CD14-positive monocyte (primary cell): ENCODE data around the gene GRM8. TPM values are rescaled to one million over a fixed set of nuclear protein-coding genes. Genes with fewer than 3 reads are reported as not detected.

Source experiments
- DNase-seq, 3 donors: peaks; one replicate each; pipeline ENCODE4 v3.0.0-alpha.2; 2011 to 2022
- H2AFZ ChIP-seq: 2 replicates; pipeline ENCODE4 v1.6.0; 2012; ENCODE audit warnings: mild to moderate bottlenecking, low read depth, low read length, inconsistent platforms; ENCODE audit not compliant: insufficient read depth, poor library complexity, severe bottlenecking
- H3K27ac ChIP-seq, 2 donors: 1 replicate in 1 of 2; 2 replicates in 1 of 2; pipeline ENCODE4 v1.5.1; 2012 to 2013; ENCODE audit warnings: low read length in 2 of 2, control low read depth in 1 of 2, inconsistent platforms in 1 of 2, low read depth in 1 of 2, mild to moderate bottlenecking in 1 of 2
- H3K27me3 ChIP-seq, 2 donors: one replicate each; pipeline versions ENCODE4 v1.6.0 to v1.6.1; 2011 to 2013; ENCODE audit warnings: low read length in 2 of 2; ENCODE audit not compliant: control insufficient read depth in 2 of 2, insufficient read depth in 2 of 2
- H3K36me3 ChIP-seq, 2 donors: replicated peaks in 1 of 2; 1 replicate in 1 of 2; 2 replicates in 1 of 2; pipeline versions ENCODE4 v1.5.1 to v1.6.1; 2012 to 2013; ENCODE audit warnings: low read length in 2 of 2, control low read depth in 1 of 2, inconsistent platforms in 1 of 2, mild to moderate bottlenecking in 1 of 2; ENCODE audit not compliant: insufficient read depth in 2 of 2, control insufficient read depth in 1 of 2
- H3K4me1 ChIP-seq, 2 donors: 1 replicate in 1 of 2; 2 replicates in 1 of 2; pipeline versions ENCODE4 v1.5.1 to v1.6.1; 2012 to 2013; ENCODE audit warnings: low read length in 2 of 2, control low read depth in 1 of 2, inconsistent platforms in 1 of 2, mild to moderate bottlenecking in 1 of 2, moderate library complexity in 1 of 2; ENCODE audit not compliant: insufficient read depth in 2 of 2, control insufficient read depth in 1 of 2
- H3K4me2 ChIP-seq: replicated peaks from 2 replicates; pipeline ENCODE3; 2012; ENCODE audit warnings: low read length, moderate library complexity, mild to moderate bottlenecking; ENCODE audit not compliant: poor library complexity, severe bottlenecking; ENCODE audit errors: extremely low read depth
- H3K4me3 ChIP-seq, 3 experiments: fragments of 200-600 bp in 1 of 3; sonication (generic) in 1 of 3; replicated peaks in 1 of 3; 1 replicate in 2 of 3; 2 replicates in 1 of 3; pipeline ENCODE4 v1.5.1; 2011 to 2013; ENCODE audit warnings: low read length in 3 of 3, mild to moderate bottlenecking in 3 of 3, control low read depth in 2 of 3, low read depth in 2 of 3, inconsistent platforms in 1 of 3, moderate library complexity in 1 of 3
- H3K79me2 ChIP-seq: 2 replicates; pipeline ENCODE4 v1.6.0; 2012; ENCODE audit warnings: mild to moderate bottlenecking, control low read depth, inconsistent platforms, low read length, moderate library complexity; ENCODE audit not compliant: insufficient read depth
- H3K9ac ChIP-seq: 2 replicates; pipeline ENCODE4 v1.6.0; 2017; ENCODE audit warnings: low read length, mild to moderate bottlenecking; ENCODE audit not compliant: insufficient read depth, poor library complexity, severe bottlenecking
- H3K9me3 ChIP-seq, 2 donors: replicated peaks in 1 of 2; 1 replicate in 1 of 2; 2 replicates in 1 of 2; pipeline versions ENCODE4 v1.5.1 to v1.6.1; 2012 to 2013; ENCODE audit warnings: low read length in 2 of 2, control low read depth in 1 of 2; ENCODE audit not compliant: control insufficient read depth in 1 of 2, insufficient read depth in 1 of 2
- H4K20me1 ChIP-seq: 2 replicates; pipeline ENCODE4 v1.6.0; 2012; ENCODE audit warnings: mild to moderate bottlenecking, low read length, control low read depth, moderate library complexity; ENCODE audit not compliant: insufficient read depth
- H3K27ac Mint-ChIP-seq, 7 donors: one replicate each; pipeline ENCODE4 v1.8.0; 2020; ENCODE audit warnings: mild to moderate bottlenecking in 7 of 7, mixed read lengths in 7 of 7, moderate library complexity in 6 of 7, inconsistent platforms in 2 of 7
- H3K27me3 Mint-ChIP-seq, 3 donors: one replicate each; pipeline ENCODE4 v1.8.0; 2021 to 2022; ENCODE audit warnings: low read depth in 3 of 3, mild to moderate bottlenecking in 3 of 3, mixed read lengths in 3 of 3, moderate library complexity in 3 of 3, inconsistent platforms in 1 of 3
- H3K36me3 Mint-ChIP-seq, 2 donors: one replicate each; pipeline ENCODE4 v1.8.0; 2020; ENCODE audit warnings: mixed read lengths in 2 of 2, inconsistent platforms in 1 of 2, mild to moderate bottlenecking in 1 of 2
- H3K4me1 Mint-ChIP-seq: one replicate; pipeline ENCODE4 v1.8.0; 2020; ENCODE audit warnings: mild to moderate bottlenecking, mixed read lengths
- H3K4me3 Mint-ChIP-seq, 2 donors: one replicate each; pipeline ENCODE4 v1.8.0; 2020; ENCODE audit warnings: mild to moderate bottlenecking in 2 of 2, mixed read lengths in 2 of 2, moderate library complexity in 1 of 2
- H3K9me3 Mint-ChIP-seq, 7 donors: one replicate each; pipeline ENCODE4 v1.8.0; 2020 to 2022; ENCODE audit warnings: mixed read lengths in 7 of 7, mild to moderate bottlenecking in 6 of 7, moderate library complexity in 6 of 7, inconsistent platforms in 2 of 7
- CTCF ChIP-seq: fragments of 200-600 bp; IDR thresholded peaks from one replicate; pipeline ENCODE4 v1.8.0; 2022; ENCODE audit warnings: antibody characterized with exemption, mild to moderate bottlenecking
- WGBS: methylation state at CpG from one replicate; pipeline ENCODE4 v1.1.5; 2013; ENCODE audit warnings: missing lambda C conversion rate; ENCODE audit not compliant: insufficient coverage; 5-methylcytosine and 5-hydroxymethylcytosine counted together
- intact Hi-C, 2 donors: fragments of 100-400 bp; cut with micrococcal nuclease; formaldehyde crosslinking; loops; one replicate each; pipeline versions ENCODE4 v1.15.0 to v1.15.1; 2023
- polyA plus RNA-seq, 3 donors: library from polyadenylated mRNA; depleted of rRNA in 1 of 3; unstranded in 2 of 3; stranded (reverse) in 1 of 3; fragments of 300-500 nt in 2 of 3; fragments of >200 nt in 1 of 3; fragmentation: Illumina TruSeq in 2 of 3; gene quantifications; 1 replicate in 2 of 3; 2 replicates in 1 of 3; pipeline ENCODE4 v1.2.3, GENCODE V29; 2012 to 2021

The GRM8 gene
- polyA plus RNA-seq, 3 donors, result not detected

- H3K4me1 Mint-ChIP-seq, result peaks cover 30% of the 10 kb centered on the region
- no peak overlapping the region for H3K4me3 ChIP-seq
- WGBS, result no CpG with 5 or more reads among the region's 2 CpGs
- intact Hi-C loops, result no loop called here
- no peaks in the 10 kb centered on the region for H3K9me3 ChIP-seq
- DNase-seq, result peak in 2 of 3 donors; percentile 5 to 29
- H3K27me3 Mint-ChIP-seq, result no peaks in the 10 kb centered on the region
- no peaks in the 10 kb centered on the region for H3K36me3 Mint-ChIP-seq
- no peak overlapping the region for H3K27ac ChIP-seq
- H2AFZ ChIP-seq, result no peak overlapping the region
- no peak overlapping the region for H3K4me2 ChIP-seq
- no peaks in the 10 kb centered on the region for H3K36me3 ChIP-seq
- H3K9me3 Mint-ChIP-seq, result no peaks in the 10 kb centered on the region
- H3K27me3 ChIP-seq, result no peaks in the 10 kb centered on the region
- H3K9ac ChIP-seq, result no peak overlapping the region
- no peak for TF ChIP-seq CTCF
- no peak overlapping the region for H3K27ac Mint-ChIP-seq
- no peak overlapping the region for H3K4me3 Mint-ChIP-seq
- no peaks in the 10 kb centered on the region for H4K20me1 ChIP-seq
- H3K79me2 ChIP-seq, result no peaks in the 10 kb centered on the region
- H3K4me1 ChIP-seq, result peaks cover 20 to 24% of the 10 kb centered on the region in 2 donors
Observed at GRCh38 chr7:126698446-126698845, 554.3 kb downstream of the GRM8 start.

- peaks cover 19 to 24% of the 10 kb centered on the region in 2 donors for H3K4me1 ChIP-seq
- no peaks in the 10 kb centered on the region for H4K20me1 ChIP-seq
- H3K79me2 ChIP-seq, result no peaks in the 10 kb centered on the region
- peak overlapping the region in 1 of 3 experiments; percentile 12 for H3K4me3 ChIP-seq
- peak overlapping the region in 1 of 7 donors; percentile 7 for H3K27ac Mint-ChIP-seq
- H3K9ac ChIP-seq, result no peak overlapping the region
- no peak overlapping the region for H3K27ac ChIP-seq
- H3K4me1 Mint-ChIP-seq, result peaks cover 29% of the 10 kb centered on the region
- H3K9me3 Mint-ChIP-seq, result peaks cover 0 to 4% (median 0%) of the 10 kb centered on the region in 7 donors
- no CpG with 5 or more reads among the region's 9 CpGs for WGBS
- H3K9me3 ChIP-seq, result no peaks in the 10 kb centered on the region
- H3K36me3 ChIP-seq, result no peaks in the 10 kb centered on the region
- H3K4me3 Mint-ChIP-seq, result peak overlapping the region in 1 of 2 donors; percentile 56
- H3K4me2 ChIP-seq, result peak overlapping the region; percentile 19
- peak overlapping the region; percentile 36 for H2AFZ ChIP-seq
- no peaks in the 10 kb centered on the region for H3K27me3 Mint-ChIP-seq
- no peaks in the 10 kb centered on the region for H3K27me3 ChIP-seq
- no peak for TF ChIP-seq CTCF
- DNase-seq, result peak; percentile 4 to 78 (median 20)
- no peaks in the 10 kb centered on the region for H3K36me3 Mint-ChIP-seq
- intact Hi-C loops, result no loop called here
Observed at GRCh38 chr7:126696256-126697038, 556.3 kb downstream of the GRM8 start.
